BE2C (cell line): Measurements from ENCODE around the gene MUSTN1.

ENCODE experiments used
- DNase-seq: peaks from one replicate; pipeline ENCODE4 v3.0.0-alpha.2; 2020
- H3K27me3 ChIP-seq: fragments of 250-450 bp; sonication (Bioruptor Pico); 2 replicates; pipeline ENCODE4 v1.5.1; 2020; ENCODE audit warnings: mild to moderate bottlenecking
- H3K36me3 ChIP-seq: fragments of 250-450 bp; sonication (Bioruptor Pico); 2 replicates; pipeline ENCODE4 v1.5.1; 2020; ENCODE audit warnings: mild to moderate bottlenecking
- H3K4me1 ChIP-seq: fragments of 250-450 bp; sonication (Bioruptor Pico); 2 replicates; pipeline ENCODE4 v1.5.1; 2020
- H3K4me3 ChIP-seq: 2 replicates; pipeline ENCODE4 v1.5.1; 2011; ENCODE audit warnings: low read depth, low read length
- H3K9me3 ChIP-seq: fragments of 250-450 bp; sonication (Bioruptor Pico); 2 replicates; pipeline ENCODE4 v1.5.1; 2020
- TF ChIP-seq, protein P1 (sequence below): IDR thresholded peaks from 2 replicates; pipeline ENCODE4 v1.5.1; 2012; ENCODE audit warnings: mild to moderate bottlenecking, low read depth, low read length

MUSTN1 gene

DNA sequence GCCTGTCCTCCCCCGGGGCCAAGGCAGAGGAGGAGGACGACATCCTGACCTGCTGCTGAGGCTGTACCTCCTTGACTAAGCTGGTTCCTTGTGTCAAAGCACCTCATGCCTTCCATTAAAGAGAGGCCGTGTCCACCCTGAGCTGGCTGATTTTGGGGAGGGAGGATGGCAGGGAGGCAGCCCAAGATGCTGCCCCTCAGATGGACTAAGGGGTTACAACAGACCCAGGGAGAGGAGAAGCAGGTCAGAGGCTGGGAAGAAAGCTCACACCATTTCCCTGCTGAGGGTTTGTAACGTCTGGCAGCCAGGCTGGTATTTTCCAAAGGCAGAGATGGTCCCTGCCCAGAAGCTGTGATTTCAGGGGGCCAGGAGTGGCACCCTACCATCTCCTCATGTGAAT lies 42.9 kb downstream of the MUSTN1 start:
- no peaks in the 10 kb centered on the region for H3K4me1 ChIP-seq
- TF ChIP-seq, protein P1, sequence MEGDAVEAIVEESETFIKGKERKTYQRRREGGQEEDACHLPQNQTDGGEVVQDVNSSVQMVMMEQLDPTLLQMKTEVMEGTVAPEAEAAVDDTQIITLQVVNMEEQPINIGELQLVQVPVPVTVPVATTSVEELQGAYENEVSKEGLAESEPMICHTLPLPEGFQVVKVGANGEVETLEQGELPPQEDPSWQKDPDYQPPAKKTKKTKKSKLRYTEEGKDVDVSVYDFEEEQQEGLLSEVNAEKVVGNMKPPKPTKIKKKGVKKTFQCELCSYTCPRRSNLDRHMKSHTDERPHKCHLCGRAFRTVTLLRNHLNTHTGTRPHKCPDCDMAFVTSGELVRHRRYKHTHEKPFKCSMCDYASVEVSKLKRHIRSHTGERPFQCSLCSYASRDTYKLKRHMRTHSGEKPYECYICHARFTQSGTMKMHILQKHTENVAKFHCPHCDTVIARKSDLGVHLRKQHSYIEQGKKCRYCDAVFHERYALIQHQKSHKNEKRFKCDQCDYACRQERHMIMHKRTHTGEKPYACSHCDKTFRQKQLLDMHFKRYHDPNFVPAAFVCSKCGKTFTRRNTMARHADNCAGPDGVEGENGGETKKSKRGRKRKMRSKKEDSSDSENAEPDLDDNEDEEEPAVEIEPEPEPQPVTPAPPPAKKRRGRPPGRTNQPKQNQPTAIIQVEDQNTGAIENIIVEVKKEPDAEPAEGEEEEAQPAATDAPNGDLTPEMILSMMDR = no peak
- DNase-seq = no peak
- H3K4me3 ChIP-seq = no peak overlapping the region
- no peaks in the 10 kb centered on the region for H3K27me3 ChIP-seq
- no peaks in the 10 kb centered on the region for H3K9me3 ChIP-seq
- no peaks in the 10 kb centered on the region for H3K36me3 ChIP-seq

DNA sequence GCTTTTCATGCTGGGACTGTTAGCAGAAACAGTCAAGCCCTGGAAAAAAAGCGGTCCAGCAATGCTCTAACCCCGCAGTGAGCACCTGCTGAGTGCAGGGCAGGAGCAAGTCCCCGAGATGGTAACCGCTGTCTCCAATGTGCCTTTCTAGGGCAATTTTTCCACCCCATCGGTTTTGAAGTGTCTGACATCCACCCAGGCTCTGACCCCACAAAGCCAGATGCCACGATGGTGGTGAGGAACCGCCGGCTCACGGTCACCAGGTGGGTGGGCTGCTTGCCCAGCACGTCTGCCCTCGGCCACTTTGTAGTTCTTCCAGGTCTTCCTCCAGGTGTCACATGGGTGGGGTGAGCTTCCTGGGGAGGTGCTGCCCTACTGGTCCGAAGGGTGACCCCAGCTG lies 43.5 kb downstream of the MUSTN1 start:
- Histone ChIP-seq H3K4me1 (no peaks in the 10 kb centered on the region), H3K36me3 (no peaks in the 10 kb centered on the region), H3K4me3 (no peak overlapping the region), H3K9me3 (no peaks in the 10 kb centered on the region), H3K27me3 (no peaks in the 10 kb centered on the region)
- TF ChIP-seq, protein P1 = no peak
- DNase-seq = no peak

DNA sequence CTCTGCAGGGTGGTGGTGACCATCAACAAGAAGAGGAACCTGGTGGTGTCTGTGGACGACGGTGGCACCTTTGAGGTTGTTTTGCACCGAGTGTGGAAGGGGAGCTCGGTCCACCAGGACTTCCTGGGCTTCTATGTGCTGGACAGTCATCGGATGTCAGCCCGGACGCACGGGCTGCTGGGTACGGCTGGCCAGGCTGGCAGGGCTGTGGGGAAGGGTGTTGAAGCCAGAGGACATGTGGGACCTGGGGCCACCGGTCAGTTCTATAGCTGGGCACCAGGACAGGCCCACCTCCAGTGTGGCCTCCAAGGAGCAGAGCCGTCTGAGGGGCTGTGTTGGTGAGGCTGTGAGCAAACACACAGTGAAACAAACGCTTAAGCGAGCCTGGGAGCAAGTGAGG lies 44.1 kb downstream of the MUSTN1 start:
- H3K27me3 ChIP-seq = no peaks in the 10 kb centered on the region
- TF ChIP-seq, protein P1 = no peak
- H3K36me3 ChIP-seq = no peaks in the 10 kb centered on the region
- H3K4me1 ChIP-seq = no peaks in the 10 kb centered on the region
- no peaks in the 10 kb centered on the region for H3K9me3 ChIP-seq
- no peak for DNase-seq
- no peak overlapping the region for H3K4me3 ChIP-seq

DNA sequence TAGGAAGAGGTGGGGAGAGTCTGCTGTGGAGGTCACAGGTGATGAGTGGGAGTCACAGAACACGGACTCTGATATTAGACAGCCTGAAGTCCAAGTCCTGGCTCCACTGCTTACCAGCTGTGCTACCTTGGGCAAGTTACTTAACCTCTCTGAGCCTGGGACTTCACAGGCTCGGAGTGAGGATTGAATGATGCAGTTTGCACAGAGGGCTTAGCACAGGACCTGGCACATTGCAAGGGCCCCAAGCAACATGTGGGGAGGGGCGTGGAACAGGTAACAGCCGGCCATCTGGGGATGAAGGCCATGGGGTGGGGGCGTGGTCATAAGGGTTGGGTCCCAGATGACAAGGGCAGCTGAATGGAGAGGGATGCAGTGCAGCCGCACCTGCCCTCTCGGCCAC lies 44.5 kb downstream of the MUSTN1 start:
- Histone ChIP-seq H3K36me3 (no peaks in the 10 kb centered on the region), H3K4me1 (no peaks in the 10 kb centered on the region), H3K4me3 (no peak overlapping the region), H3K27me3 (no peaks in the 10 kb centered on the region), H3K9me3 (no peaks in the 10 kb centered on the region)
- DNase-seq = no peak
- TF ChIP-seq, protein P1 = no peak

DNA sequence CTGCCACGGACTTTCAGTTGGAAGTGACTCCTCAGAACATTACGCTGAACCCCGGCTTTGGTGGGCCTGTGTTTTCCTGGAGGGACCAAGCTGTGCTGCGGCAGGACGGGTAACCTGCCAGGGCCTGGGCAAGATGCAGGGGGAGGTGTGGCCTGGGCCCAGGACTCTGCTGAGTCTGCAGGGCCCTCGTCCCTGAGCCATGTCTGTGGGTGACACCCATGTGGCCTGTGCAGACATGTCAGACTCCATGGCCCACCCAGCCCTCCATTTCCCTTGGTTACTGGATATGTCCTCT lies 45.1 kb downstream of the MUSTN1 start:
- TF ChIP-seq, protein P1 = no peak
- no peaks in the 10 kb centered on the region for H3K9me3 ChIP-seq
- DNase-seq = no peak
- no peaks in the 10 kb centered on the region for H3K36me3 ChIP-seq
- H3K4me3 ChIP-seq = no peak overlapping the region
- H3K4me1 ChIP-seq = no peaks in the 10 kb centered on the region
- no peaks in the 10 kb centered on the region for H3K27me3 ChIP-seq

DNA sequence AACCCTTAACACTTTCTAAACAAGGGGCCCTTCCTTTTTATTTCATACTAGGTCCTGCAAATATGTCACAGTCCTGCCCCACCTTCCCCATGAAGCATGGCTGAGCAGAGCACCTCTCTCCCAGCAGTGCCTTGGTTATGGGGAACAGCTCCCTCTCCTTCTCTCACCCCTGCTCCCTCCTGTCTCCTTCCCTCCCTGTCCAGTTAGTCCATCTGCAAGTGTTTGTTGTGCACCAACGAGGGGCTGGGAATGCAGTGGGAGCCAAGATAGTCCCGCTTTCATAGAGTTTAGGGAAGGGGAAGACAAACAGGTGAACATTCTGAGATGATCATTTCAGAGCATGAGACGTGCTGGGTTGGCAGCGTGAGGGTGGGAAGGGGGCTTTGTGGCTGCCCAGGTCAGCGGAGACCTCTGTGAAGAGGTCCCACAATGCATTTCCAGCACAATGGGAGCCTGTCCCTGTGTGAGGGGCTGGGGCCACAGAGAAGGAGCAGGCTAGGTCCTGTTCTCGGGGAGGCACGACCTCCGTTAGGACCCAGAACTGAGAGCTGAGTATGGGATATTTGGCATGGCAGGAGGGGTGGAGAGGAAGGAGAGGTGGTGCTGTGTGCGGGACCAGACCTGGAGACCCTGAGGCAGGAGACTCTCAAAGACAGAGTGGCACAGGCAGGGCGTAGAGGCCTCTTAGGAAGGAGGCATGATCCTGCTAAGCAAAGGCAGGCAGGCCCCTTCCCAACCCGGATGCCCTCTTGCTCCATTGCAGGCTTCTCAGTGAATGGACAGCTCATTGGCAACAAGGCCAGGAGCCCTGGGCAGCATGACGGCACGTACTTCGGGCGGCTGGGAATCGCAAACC lies 45.7 kb downstream of the MUSTN1 start:
- H3K36me3 ChIP-seq = no peaks in the 10 kb centered on the region
- H3K9me3 ChIP-seq = no peaks in the 10 kb centered on the region
- TF ChIP-seq, protein P1 = no peak
- no peak overlapping the region for H3K4me3 ChIP-seq
- DNase-seq = no peak
- H3K27me3 ChIP-seq = no peaks in the 10 kb centered on the region
- no peaks in the 10 kb centered on the region for H3K4me1 ChIP-seq
